ENCODE results near the gene CLEC4A. TPM values are rescaled to one million over a fixed set of nuclear protein-coding genes. Genes with fewer than 3 reads are reported as not detected.
"Not testable (repeated sequence)": the region's sequence is repeated elsewhere in the genome, so short reads cannot be mapped to it uniquely, and the experiment has no call there.

The CLEC4A gene
- total RNA-seq, 1 experiment from 2014 or later, result 1.3 TPM

DNA sequence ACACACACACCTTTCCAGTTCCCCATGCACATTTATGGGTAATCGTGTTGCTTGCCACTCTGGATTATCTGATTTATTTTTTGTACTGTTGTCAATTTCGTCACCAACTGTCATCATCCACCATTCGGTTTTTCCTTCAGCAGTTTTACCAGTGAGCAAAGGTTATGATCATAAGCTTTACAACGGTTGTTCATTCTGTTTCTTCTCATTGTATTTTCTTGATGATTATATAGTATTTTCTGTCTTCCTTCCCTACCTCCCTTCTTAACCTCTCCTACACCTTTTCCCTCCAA lies 40.7 kb upstream of the CLEC4A start:
- peak overlapping the region; percentile 98 for H3K27ac Mint-ChIP-seq (ENCODE audit: low read depth, unreplicated experiment)
- no peak for DNase-seq (ENCODE audit: unreplicated experiment)
- H3K27me3 Mint-ChIP-seq (ENCODE audit: insufficient read depth, unreplicated experiment), result no peaks in the 10 kb centered on the region
- intact Hi-C loops (cut with micrococcal nuclease), result loop anchor here (5.0 kb wide), 1 partner anchor 50 kb away; the partner anchor contains the start of gene FOXJ2
- no peak for TF ChIP-seq CTCF (IDR thresholded peaks at IDR 0.05; ENCODE audit: unreplicated experiment)
- no peaks in the 10 kb centered on the region for H3K36me3 Mint-ChIP-seq (ENCODE audit: insufficient read depth, unreplicated experiment)
- no peaks in the 10 kb centered on the region for H3K9me3 Mint-ChIP-seq (ENCODE audit: unreplicated experiment)
- peaks cover 31% of the 10 kb centered on the region for H3K4me1 Mint-ChIP-seq (ENCODE audit: insufficient read depth, unreplicated experiment)
- H3K4me3 Mint-ChIP-seq (ENCODE audit: unreplicated experiment), result peak overlapping the region; percentile 99
- no TSS peak for BruUV-seq (replicated peaks)
- ChIA-PET POLR2A (interaction anchor here (0.7 to 1.2 kb wide), 6 partner anchors 24 to 71 kb away, joined by 3 to 8 read pairs (median 4); no protein-coding TSS in a partner anchor), CTCF (interaction anchor here (0.7 to 1.6 kb wide), 3 partner anchors 37 to 1869 kb away, joined by 3 to 5 read pairs (median 3); no protein-coding TSS in a partner anchor)

- H3K9me3 Mint-ChIP-seq (ENCODE audit: unreplicated experiment); H3K27ac Mint-ChIP-seq (ENCODE audit: low read depth, unreplicated experiment); POLR2A ChIA-PET; H3K27me3 Mint-ChIP-seq (ENCODE audit: insufficient read depth, unreplicated experiment); BruUV-seq (replicated peaks); H3K36me3 Mint-ChIP-seq (ENCODE audit: insufficient read depth, unreplicated experiment); DNase-seq (ENCODE audit: unreplicated experiment): not testable (repeated sequence)
- intact Hi-C loops (cut with micrococcal nuclease), result loop anchor here (5.0 kb wide), 1 partner anchor 52 kb away; the partner anchor contains the start of gene FOXJ2
- Mint-ChIP-seq H3K4me3 (ENCODE audit: unreplicated experiment) (peak overlapping the region; percentile 99), H3K4me1 (ENCODE audit: insufficient read depth, unreplicated experiment) (peaks cover 44% of the 10 kb centered on the region)
- CTCF ChIA-PET, result interaction anchor here (1.2 kb wide), 1 partner anchor 39 kb away, joined by 4 read pairs; no protein-coding TSS in a partner anchor
These were observed 39.1 kb upstream of the CLEC4A start for GRCh38 chr12:8084351-8084750.

GRCh38 chr12:8087666-8088065 lies 35.8 kb upstream of the CLEC4A start:
- no peak for DNase-seq (ENCODE audit: unreplicated experiment)
- no peaks in the 10 kb centered on the region for H3K9me3 Mint-ChIP-seq (ENCODE audit: unreplicated experiment)
- TF ChIP-seq CTCF (IDR thresholded peaks at IDR 0.05; ENCODE audit: unreplicated experiment), result no peak
- H3K36me3 Mint-ChIP-seq (ENCODE audit: insufficient read depth, unreplicated experiment), result peaks cover 39% of the 10 kb centered on the region
- H3K27me3 Mint-ChIP-seq (ENCODE audit: insufficient read depth, unreplicated experiment), result no peaks in the 10 kb centered on the region
- ChIA-PET CTCF (interaction anchor here (0.7 to 1.4 kb wide), 3 partner anchors 9 to 773 kb away, joined by 3 to 5 read pairs (median 3); no protein-coding TSS in a partner anchor), POLR2A (interaction anchor here (1.2 kb wide), 2 partner anchors 24 to 49 kb away, joined by 3 read pairs; no protein-coding TSS in a partner anchor)
- peak overlapping the region; percentile 25 for H3K27ac Mint-ChIP-seq (ENCODE audit: low read depth, unreplicated experiment)
- intact Hi-C loops (cut with micrococcal nuclease), result no loop called here
- H3K4me1 Mint-ChIP-seq (ENCODE audit: insufficient read depth, unreplicated experiment), result peaks cover 37% of the 10 kb centered on the region
- no peak overlapping the region for H3K4me3 Mint-ChIP-seq (ENCODE audit: unreplicated experiment)
- BruUV-seq (replicated peaks), result no TSS peak

DNA sequence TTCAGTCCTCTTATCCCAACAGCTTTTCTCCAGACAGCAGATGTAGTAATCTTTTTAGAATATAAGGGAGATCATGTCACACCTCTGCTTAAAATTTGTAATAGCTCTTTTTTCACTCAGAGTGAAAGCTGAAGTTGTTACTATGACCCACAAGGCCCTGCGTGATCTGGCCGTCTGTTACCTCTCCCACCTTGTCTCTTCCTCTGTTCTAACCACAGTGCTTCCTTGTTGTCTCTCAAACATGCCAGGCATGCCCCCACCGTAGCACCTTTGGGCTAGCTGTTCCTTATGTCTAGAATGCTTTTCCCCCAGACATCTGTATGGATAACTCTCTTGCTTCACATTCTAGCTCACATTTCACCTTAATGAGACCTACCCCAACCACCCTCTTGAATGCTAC lies 34.8 kb upstream of the CLEC4A start:
- no TSS peak for BruUV-seq (replicated peaks)
- no peak for DNase-seq (ENCODE audit: unreplicated experiment)

DNA sequence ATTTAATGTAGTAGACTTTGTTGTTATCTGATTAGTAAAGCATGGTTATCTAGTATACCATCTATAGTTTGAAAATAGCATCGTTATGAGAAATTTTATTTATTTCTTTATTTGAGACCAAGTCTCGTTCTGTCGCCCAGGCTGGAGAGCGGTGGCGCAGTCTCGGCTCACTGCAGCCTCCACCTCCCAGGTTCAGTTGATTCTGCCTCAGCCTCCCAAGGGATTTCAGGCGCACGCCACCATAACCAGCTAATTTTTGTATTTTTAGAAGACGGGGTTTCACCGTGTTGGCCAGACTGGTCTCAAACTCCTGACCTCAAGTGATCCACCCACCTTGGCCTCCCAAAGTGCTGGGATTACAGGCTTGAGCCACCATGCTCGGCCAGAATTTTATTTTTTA lies 34.1 kb upstream of the CLEC4A start:
- CTCF ChIA-PET; H3K4me3 Mint-ChIP-seq (ENCODE audit: unreplicated experiment); POLR2A ChIA-PET; H3K9me3 Mint-ChIP-seq (ENCODE audit: unreplicated experiment); H3K27ac Mint-ChIP-seq (ENCODE audit: low read depth, unreplicated experiment); DNase-seq (ENCODE audit: unreplicated experiment); intact Hi-C loops (cut with micrococcal nuclease); H3K27me3 Mint-ChIP-seq (ENCODE audit: insufficient read depth, unreplicated experiment); BruUV-seq (replicated peaks): not testable (repeated sequence)
- Mint-ChIP-seq H3K36me3 (ENCODE audit: insufficient read depth, unreplicated experiment) (peaks cover 55% of the 10 kb centered on the region), H3K4me1 (ENCODE audit: insufficient read depth, unreplicated experiment) (peaks cover 23% of the 10 kb centered on the region)

More for the DNA sequence above, 34.8 kb upstream of the CLEC4A start:
- CTCF ChIA-PET, result interaction anchor here (1.1 to 1.4 kb wide), 2 partner anchors 19 to 42 kb away, joined by 3 to 5 read pairs; no protein-coding TSS in a partner anchor
- Mint-ChIP-seq H3K4me3 (ENCODE audit: unreplicated experiment) (no peak overlapping the region), H3K4me1 (ENCODE audit: insufficient read depth, unreplicated experiment) (peaks cover 30% of the 10 kb centered on the region), H3K27ac (ENCODE audit: low read depth, unreplicated experiment) (peak overlapping the region; percentile 25), H3K9me3 (ENCODE audit: unreplicated experiment) (no peaks in the 10 kb centered on the region), H3K27me3 (ENCODE audit: insufficient read depth, unreplicated experiment) (no peaks in the 10 kb centered on the region), H3K36me3 (ENCODE audit: insufficient read depth, unreplicated experiment) (peaks cover 48% of the 10 kb centered on the region)
- intact Hi-C loops (cut with micrococcal nuclease), result no loop called here
- POLR2A ChIA-PET, result interaction anchor here (1.2 kb wide), 1 partner anchor 48 kb away, joined by 3 read pairs; no protein-coding TSS in a partner anchor
- TF ChIP-seq CTCF (IDR thresholded peaks at IDR 0.05; ENCODE audit: unreplicated experiment), result no peak

All from MCF 10A (cell line).